Neural progenitor cell (in vitro differentiated cells): Measurements from ENCODE around the gene CTNNBIP1.

Experiments
- CTCF ChIP-seq: fragments of 200-600 bp; sonication (generic); IDR thresholded peaks from 2 replicates; pipeline ENCODE4 v1.5.1; 2017; ENCODE audit warnings: antibody characterized with exemption, mild to moderate bottlenecking
- EZH2 ChIP-seq: fragments of 200-600 bp; sonication (generic); IDR thresholded peaks from 2 replicates; pipeline ENCODE4 v1.6.1; 2017; ENCODE audit warnings: antibody characterized with exemption, mild to moderate bottlenecking, moderate library complexity

DNA sequence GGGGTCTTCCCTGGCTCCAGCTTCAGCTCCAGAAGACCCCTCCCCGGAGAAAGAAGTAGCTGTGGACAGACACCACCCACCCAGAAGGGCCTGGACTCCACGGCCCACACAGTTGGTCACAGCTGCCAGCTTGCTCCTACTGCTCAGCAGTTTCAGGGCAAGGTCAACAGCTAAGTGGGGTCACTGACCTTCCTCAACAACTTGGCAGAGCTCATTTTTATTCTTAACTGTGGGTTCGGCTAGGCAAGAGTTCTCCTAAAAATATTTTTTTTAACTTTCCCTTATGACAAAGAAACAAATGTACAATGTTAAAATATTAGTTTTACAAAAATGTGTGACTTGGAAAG lies 41.9 kb downstream of the CTNNBIP1 start:
- TF ChIP-seq CTCF (no peak), EZH2 (no peak)
